Measurements from ENCODE around the gene PRKAG2.
"Not testable (repeated sequence)": the region's sequence is repeated elsewhere in the genome, so short reads cannot be mapped to it uniquely, and the experiment has no call there.

PRKAG2 gene

DNA sequence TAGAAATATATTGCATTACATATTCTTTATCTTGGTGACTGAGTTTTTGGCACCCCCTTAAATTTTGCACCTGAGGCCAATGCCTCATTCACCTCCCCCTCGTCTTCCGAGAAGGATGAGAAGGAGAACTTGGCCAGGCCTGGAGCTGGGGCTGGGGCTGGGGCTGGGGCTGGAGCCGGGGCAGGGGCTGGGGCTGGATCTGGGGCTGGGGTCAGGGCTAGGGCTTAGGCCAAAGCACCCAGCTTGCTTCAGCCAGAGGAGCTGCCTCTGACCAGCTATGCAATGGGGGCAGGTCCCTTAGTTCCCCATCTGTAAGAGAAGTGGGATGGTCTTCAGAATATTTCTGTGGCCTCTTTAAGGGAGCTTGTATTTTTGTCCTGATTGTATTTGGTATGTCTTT, 3.8 kb upstream of the PRKAG2 start:
- TF ChIP-seq Cebpa-rat (IDR thresholded peaks at IDR 0.05): no peak
- Histone ChIP-seq H3K27me3 (no peaks in the 10 kb centered on the region; a peak in 1 of 22 replicates), H3K36me3 (no peaks in the 10 kb centered on the region), H3K9me3 (replicated peaks in 1 of 11) (no peaks in the 10 kb centered on the region), H4K20me1 (no peaks in the 10 kb centered on the region), H3K27ac (no peak overlapping the region), H3K9ac (no peak overlapping the region), H3K4me1 (peaks cover 6 to 16% (median 10%) of the 10 kb centered on the region in 10 experiments; a peak in 18 of 20 replicates), H3K4me2 (no peak overlapping the region), H3K4me3 (no peak overlapping the region)

DNA sequence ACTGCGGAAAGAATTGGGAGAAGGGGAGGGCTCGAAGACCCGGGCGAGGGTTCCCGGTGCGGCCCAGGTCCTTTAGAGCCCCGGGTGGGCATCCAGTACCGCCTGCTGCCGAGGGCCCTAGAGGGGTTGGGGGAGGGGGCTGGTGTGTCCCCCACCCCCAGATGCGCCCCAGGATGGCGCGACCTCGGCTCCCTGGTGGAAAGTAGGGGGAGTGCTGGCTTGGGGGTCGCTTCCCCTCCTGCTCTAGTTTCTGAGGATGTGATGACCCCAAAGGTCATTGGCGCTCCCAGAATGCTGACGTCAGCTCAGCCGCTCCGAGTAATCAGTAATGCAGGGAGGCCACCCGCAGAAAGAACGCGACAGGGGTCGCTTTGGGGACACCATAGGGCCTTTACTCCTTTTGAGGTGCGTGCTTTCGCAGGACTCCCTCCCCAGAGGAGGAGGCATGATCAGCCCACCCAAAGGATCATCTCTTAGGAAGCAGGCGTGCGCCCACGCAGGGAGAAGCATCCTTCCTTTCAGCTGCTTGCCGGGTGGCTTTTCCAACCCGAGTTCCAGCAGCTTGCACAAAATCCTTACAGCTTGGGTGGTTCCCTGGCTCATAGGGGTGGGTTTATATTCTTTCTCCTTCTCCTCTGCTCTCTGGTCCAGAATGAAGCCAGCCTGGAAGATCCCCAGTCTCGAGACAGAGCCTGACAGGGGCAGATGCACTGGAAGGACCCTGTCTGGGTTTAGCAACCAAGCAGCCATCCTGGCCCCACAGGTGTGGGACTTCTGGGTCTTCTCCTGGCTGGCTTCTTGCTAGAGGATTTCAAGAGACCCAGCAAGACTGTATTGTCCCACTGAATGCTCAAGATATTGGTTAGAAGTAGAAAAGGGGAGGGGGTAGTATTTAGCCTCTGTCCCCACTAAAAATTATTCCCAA, 1.3 kb upstream of the PRKAG2 start:
- peak overlapping the region; percentile 27 to 88 (median 82); a peak in 17 of 22 replicates for H3K9ac ChIP-seq
- H3K27ac ChIP-seq: peak overlapping the region in 9 of 11 experiments; percentile 54 to 89 (median 82); a peak in 13 of 22 replicates
- no peaks in the 10 kb centered on the region for H3K9me3 ChIP-seq (replicated peaks in 1 of 11)
- H3K36me3 ChIP-seq: no peaks in the 10 kb centered on the region
- peaks cover 0 to 9% (median 0%) of the 10 kb centered on the region in 11 experiments; a peak in 4 of 22 replicates for H4K20me1 ChIP-seq
- peaks cover 13 to 25% (median 19%) of the 10 kb centered on the region in 10 experiments; a peak in 19 of 20 replicates for H3K4me1 ChIP-seq
- peak overlapping the region; percentile 68 to 85 (median 78); a peak in 18 of 20 replicates for H3K4me3 ChIP-seq
- H3K4me2 ChIP-seq: peak overlapping the region; percentile 70 to 100 (median 94)
- TF ChIP-seq Cebpa-rat (IDR thresholded peaks at IDR 0.05): no peak
- H3K27me3 ChIP-seq: no peaks in the 10 kb centered on the region; a peak in 1 of 22 replicates

DNA sequence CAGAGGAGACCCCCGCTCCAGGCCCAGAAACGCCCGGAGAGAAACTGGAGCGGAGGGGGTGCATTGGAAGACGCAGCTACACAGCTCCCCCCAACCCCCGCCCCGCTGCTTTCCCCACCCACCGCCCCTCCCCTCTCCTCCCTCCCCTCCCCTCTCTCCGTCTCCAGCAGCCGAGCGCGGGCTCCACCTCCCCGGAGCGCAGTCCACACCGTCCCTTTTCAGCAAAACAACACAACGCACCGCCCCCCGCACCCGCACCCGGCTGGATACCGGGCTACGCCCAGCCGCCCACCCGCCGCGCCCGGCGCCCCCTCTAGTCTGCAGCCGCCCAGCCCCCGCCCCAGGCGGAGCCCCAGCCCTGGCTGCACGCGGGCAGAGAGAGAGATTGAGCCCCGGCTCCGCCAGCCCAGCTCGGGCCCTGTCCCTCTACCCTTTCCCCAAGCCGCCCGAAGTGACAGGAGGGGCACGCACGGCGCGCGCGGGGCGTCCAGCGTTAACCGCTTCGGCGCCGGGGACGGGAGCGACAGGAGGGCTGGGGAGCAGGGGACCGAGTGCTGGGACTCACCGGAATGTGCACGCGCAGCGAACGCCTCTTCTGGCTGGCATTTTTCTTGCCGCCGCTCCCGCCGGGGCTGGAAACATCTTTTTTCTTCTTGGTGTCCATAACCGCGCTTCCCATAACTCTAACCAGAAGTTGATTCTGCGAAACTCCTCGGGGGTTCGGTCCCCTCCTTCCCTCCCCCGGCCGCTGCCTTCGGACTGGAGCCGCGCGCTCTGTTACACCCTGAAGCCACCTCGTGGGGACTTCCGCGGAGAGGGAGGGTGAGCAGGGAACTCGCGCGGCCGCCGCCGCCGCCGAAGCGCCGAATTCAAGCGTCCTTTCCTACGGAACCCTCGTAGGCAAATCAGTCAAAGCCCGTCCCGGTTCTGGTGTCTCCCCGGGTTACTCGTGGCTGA, 695 bp downstream of the PRKAG2 start:
- H3K9ac ChIP-seq: peak overlapping the region; percentile 74 to 88 (median 82)
- no peaks in the 10 kb centered on the region; a peak in 1 of 22 replicates for H3K27me3 ChIP-seq
- H3K9me3 ChIP-seq (replicated peaks in 1 of 11): no peaks in the 10 kb centered on the region
- peak overlapping the region; percentile 68 to 85 (median 78) for H3K4me3 ChIP-seq
- H3K36me3 ChIP-seq: no peaks in the 10 kb centered on the region
- H4K20me1 ChIP-seq: peaks cover 0 to 14% (median 0%) of the 10 kb centered on the region in 11 experiments; a peak in 6 of 22 replicates
- peaks cover 13 to 25% (median 19%) of the 10 kb centered on the region in 10 experiments; a peak in 19 of 20 replicates for H3K4me1 ChIP-seq
- no peak for TF ChIP-seq Cebpa-rat (IDR thresholded peaks at IDR 0.05)
- H3K4me2 ChIP-seq: peak overlapping the region; percentile 91 to 100 (median 94)
- H3K27ac ChIP-seq: peak overlapping the region; percentile 59 to 89 (median 82); a peak in 21 of 22 replicates

DNA sequence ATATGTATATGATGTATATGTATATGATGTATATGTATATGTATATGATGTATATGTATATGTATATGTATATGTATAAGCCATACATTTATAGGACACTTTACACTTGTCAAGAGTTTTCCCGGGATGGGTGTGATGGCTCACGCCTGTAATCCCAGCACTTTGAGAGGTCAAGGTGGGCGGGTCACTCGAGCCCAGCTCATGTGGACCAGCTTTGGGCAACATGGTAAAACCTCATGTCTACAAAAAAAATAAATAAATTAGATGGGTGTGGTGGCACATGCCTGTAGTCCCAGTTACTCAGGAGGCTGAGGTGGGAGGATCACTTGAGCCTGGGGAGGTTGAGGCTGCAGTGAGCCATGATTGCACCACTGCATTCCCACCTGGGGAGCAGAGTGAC, 2.4 kb downstream of the PRKAG2 start:
- Histone ChIP-seq H3K4me1 (peaks cover 19 to 35% (median 26%) of the 10 kb centered on the region in 10 experiments), H4K20me1 (peaks cover 0 to 23% (median 0%) of the 10 kb centered on the region in 11 experiments; a peak in 6 of 22 replicates), H3K4me2 (peak overlapping the region; percentile 91 to 100 (median 94); a peak in 18 of 22 replicates)
- not testable (repeated sequence) for H3K9ac ChIP-seq; H3K9me3 ChIP-seq (replicated peaks in 1 of 11); H3K4me3 ChIP-seq; H3K27ac ChIP-seq; H3K27me3 ChIP-seq; H3K36me3 ChIP-seq

DNA sequence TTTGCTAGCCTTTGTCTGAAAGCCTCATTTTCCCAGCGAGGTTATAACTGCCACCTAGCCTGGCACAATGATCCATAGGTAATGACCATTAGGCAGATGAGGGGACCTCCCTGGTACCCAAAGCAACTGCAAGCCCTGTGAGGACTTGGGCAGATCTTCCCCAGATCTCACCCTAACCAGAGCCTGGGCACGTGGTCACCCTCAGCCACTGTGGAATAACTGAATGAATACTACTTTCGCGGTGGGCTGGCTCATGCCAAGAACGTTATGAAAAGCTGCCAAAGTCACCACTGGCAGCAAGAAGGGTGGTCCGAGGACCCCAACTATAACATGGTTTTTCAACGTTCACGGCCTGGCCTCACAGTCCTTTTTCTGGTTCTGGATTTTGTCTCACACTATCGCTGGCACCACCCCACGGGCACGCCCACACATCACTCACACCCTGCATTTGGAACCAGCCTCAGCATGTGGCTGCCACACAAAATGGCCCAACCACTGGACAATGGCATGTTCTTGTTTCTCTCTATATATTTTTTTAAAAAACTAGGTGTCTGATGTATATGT, 3.4 kb downstream of the PRKAG2 start:
- no peaks in the 10 kb centered on the region for H3K36me3 ChIP-seq
- no peak overlapping the region for H3K4me2 ChIP-seq
- H3K9me3 ChIP-seq (replicated peaks in 1 of 11): no peaks in the 10 kb centered on the region
- H3K27me3 ChIP-seq: no peaks in the 10 kb centered on the region; a peak in 1 of 22 replicates
- H4K20me1 ChIP-seq: peaks cover 0 to 24% (median 0%) of the 10 kb centered on the region in 11 experiments; a peak in 6 of 22 replicates
- TF ChIP-seq Cebpa-rat (IDR thresholded peaks at IDR 0.05): no peak
- no peak overlapping the region for H3K27ac ChIP-seq
- peaks cover 18 to 37% (median 26%) of the 10 kb centered on the region in 10 experiments for H3K4me1 ChIP-seq
- H3K9ac ChIP-seq: no peak overlapping the region
- H3K4me3 ChIP-seq: no peak overlapping the region

DNA sequence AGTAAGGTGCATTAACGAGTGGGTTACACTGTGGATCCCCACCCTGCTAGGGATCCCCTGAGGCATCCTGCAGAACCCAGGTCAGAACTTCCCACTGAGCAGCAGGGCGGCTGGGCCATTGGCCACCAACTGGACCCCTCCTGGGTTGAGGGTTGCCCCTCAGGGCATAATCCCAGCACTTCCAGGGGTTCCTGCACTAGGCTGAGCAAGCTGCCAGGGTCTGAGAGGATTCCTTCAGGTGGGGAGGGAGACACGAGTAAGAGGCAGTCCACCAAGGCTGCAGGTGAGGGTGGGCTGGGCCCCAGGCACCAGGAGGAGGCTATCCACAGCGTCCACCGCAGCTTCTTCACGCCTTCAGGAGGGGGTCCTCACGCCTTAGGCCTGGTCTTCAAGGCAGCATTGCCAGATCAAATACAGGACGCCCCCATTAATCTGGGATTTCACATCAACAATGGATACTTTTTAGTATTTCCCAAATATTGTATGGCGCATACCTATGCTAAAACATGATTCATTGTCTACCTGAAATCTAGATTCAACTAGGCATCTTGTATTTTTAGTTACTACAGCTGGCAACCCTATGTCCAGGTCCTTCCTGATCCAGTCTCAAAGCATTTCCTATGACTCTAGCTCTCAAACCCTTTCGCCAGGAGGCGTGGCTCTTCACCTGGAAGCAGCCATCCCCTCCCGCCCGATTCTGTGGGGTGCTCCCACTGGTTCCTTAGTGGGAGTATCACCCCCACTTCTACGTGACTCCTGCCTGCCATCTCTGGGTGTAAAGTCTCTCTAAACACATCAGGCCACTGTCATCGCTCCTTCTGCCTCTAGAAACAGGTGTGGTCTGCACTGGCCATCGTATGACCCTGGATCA, 4.1 kb downstream of the PRKAG2 start:
- H3K27ac ChIP-seq: no peak overlapping the region
- H4K20me1 ChIP-seq: peaks cover 0 to 24% (median 0%) of the 10 kb centered on the region in 11 experiments; a peak in 6 of 22 replicates
- no peak overlapping the region for H3K4me3 ChIP-seq
- H3K4me2 ChIP-seq: no peak overlapping the region
- no peaks in the 10 kb centered on the region for H3K27me3 ChIP-seq
- H3K4me1 ChIP-seq: peaks cover 11 to 34% (median 20%) of the 10 kb centered on the region in 10 experiments
- no peaks in the 10 kb centered on the region for H3K36me3 ChIP-seq
- H3K9ac ChIP-seq: no peak overlapping the region
- TF ChIP-seq Cebpa-rat (IDR thresholded peaks at IDR 0.05): no peak
- no peaks in the 10 kb centered on the region for H3K9me3 ChIP-seq (replicated peaks in 1 of 11)

DNA sequence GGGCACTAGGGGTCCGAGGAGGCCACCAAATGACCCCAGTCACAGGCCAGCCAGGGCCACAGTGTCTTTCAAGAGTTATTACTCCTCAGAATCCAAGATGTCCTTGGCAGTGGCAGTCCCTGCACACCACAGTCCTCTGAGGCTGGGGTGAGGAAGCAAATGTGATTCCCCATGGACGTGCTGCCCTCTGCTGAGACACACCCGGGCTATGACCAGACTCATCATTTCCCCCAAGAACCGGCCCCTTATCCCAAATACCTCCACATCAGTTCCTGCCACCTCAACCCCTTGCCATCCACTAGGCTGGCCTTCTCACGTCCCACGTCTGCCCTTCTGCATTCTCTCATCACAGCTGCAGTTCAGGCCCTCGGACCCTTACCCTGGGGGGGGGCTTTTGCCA, 5.0 kb downstream of the PRKAG2 start:
- no peak overlapping the region for H3K4me2 ChIP-seq
- no peak overlapping the region for H3K4me3 ChIP-seq
- H3K27ac ChIP-seq: no peak overlapping the region
- H3K27me3 ChIP-seq: no peaks in the 10 kb centered on the region
- peaks cover 10 to 37% (median 19%) of the 10 kb centered on the region in 10 experiments; a peak in 19 of 20 replicates for H3K4me1 ChIP-seq
- H4K20me1 ChIP-seq: peaks cover 0 to 24% (median 0%) of the 10 kb centered on the region in 11 experiments; a peak in 6 of 22 replicates
- H3K36me3 ChIP-seq: no peaks in the 10 kb centered on the region
- TF ChIP-seq Cebpa-rat (IDR thresholded peaks at IDR 0.05): no peak
- no peak overlapping the region for H3K9ac ChIP-seq
- H3K9me3 ChIP-seq (replicated peaks in 1 of 11): no peaks in the 10 kb centered on the region

All from BLaER1 treated with 17β-estradiol and CSF1 and Interleukin-3, amounts not matched to agents 10 nM and 100 nM (cell line).